Measurements from ENCODE around the gene MMP14.

DNA sequence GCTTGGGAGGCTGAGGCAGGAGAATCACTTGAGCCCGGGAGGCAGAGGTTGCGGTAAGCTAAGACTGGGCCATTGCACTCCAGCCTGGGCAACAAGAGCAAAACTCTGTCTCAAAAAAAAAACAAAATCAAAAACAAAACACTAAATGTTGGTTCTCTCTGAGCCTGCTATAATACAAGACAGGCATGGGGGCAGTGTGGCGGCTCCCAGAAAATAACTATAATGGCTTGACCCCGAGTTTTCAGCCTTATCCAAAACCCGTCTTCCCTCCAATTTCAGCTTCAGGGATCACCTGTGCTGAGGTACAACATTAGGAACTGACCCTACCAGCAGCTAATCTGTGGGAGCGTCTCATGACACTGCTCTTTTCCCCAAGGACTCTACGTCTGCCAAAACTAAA lies 22.0 kb upstream of the MMP14 start:
- TF ChIP-seq, protein P1, sequence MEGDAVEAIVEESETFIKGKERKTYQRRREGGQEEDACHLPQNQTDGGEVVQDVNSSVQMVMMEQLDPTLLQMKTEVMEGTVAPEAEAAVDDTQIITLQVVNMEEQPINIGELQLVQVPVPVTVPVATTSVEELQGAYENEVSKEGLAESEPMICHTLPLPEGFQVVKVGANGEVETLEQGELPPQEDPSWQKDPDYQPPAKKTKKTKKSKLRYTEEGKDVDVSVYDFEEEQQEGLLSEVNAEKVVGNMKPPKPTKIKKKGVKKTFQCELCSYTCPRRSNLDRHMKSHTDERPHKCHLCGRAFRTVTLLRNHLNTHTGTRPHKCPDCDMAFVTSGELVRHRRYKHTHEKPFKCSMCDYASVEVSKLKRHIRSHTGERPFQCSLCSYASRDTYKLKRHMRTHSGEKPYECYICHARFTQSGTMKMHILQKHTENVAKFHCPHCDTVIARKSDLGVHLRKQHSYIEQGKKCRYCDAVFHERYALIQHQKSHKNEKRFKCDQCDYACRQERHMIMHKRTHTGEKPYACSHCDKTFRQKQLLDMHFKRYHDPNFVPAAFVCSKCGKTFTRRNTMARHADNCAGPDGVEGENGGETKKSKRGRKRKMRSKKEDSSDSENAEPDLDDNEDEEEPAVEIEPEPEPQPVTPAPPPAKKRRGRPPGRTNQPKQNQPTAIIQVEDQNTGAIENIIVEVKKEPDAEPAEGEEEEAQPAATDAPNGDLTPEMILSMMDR (IDR thresholded peaks at IDR 0.05; ENCODE audit: control extremely low read depth in 1 of 3, insufficient read depth in 1 of 3, low read depth in 1 of 3, low read length in 3 of 3) = no peak
- TF ChIP-seq SP1 (IDR thresholded peaks at IDR 0.05; ENCODE audit: low read depth, low read length) (no peak), EZH2 (IDR thresholded peaks at IDR 0.05; ENCODE audit: low read depth, low read length, severe bottlenecking) (no peak), POLR2A (IDR thresholded peaks at IDR 0.05; ENCODE audit: control extremely low read depth in 1 of 2, low read depth in 2 of 2, low read length in 2 of 2) (no peak)

All from H1 (cell line).